HL-60 (cell line): ENCODE results near the gene NR2C1.

Source experiments
- DNase-seq, 2 experiments: peaks; one replicate each; pipeline ENCODE4 v3.0.0-alpha.2; 2010 to 2020; ENCODE audit warnings: low read depth in 1 of 2, low spot score in 1 of 2
- H3K27ac ChIP-seq: fragments of 250-450 bp; sonication (Bioruptor Pico); replicated peaks from 2 replicates; pipeline ENCODE4 v1.5.1; 2020; ENCODE audit warnings: mild to moderate bottlenecking, moderate library complexity
- H3K27me3 ChIP-seq: fragments of 250-450 bp; sonication (Bioruptor Pico); 2 replicates; pipeline ENCODE4 v1.5.1; 2021; ENCODE audit warnings: mild to moderate bottlenecking, moderate library complexity; ENCODE audit not compliant: insufficient read depth, poor library complexity, severe bottlenecking
- H3K4me3 ChIP-seq: replicated peaks from 2 replicates; pipeline ENCODE4 v1.5.1; 2011; ENCODE audit warnings: mild to moderate bottlenecking, control low read depth, low read length; ENCODE audit not compliant: insufficient read depth
- GABPA ChIP-seq: IDR thresholded peaks from 2 replicates; pipeline ENCODE4 v1.6.1; 2012; ENCODE audit warnings: low read depth
- POLR2AphosphoS5 ChIP-seq: IDR thresholded peaks from 2 replicates; pipeline ENCODE4 v1.6.1; 2012; ENCODE audit warnings: low read depth
- SPI1 ChIP-seq: IDR thresholded peaks from 2 replicates; pipeline ENCODE4 v1.6.1; 2012; ENCODE audit warnings: low read depth, mild to moderate bottlenecking, borderline replicate concordance
- TF ChIP-seq, protein P1 (sequence below): IDR thresholded peaks from one replicate; pipeline ENCODE4 v1.5.1; 2011; ENCODE audit warnings: low read length, control low read depth, inconsistent platforms; ENCODE audit not compliant: insufficient read depth
- TF ChIP-seq, protein P2 (sequence below): IDR thresholded peaks from 2 replicates; pipeline ENCODE4 v1.6.1; 2012; ENCODE audit warnings: low read depth; ENCODE audit not compliant: insufficient replicate concordance

NR2C1 gene

DNA sequence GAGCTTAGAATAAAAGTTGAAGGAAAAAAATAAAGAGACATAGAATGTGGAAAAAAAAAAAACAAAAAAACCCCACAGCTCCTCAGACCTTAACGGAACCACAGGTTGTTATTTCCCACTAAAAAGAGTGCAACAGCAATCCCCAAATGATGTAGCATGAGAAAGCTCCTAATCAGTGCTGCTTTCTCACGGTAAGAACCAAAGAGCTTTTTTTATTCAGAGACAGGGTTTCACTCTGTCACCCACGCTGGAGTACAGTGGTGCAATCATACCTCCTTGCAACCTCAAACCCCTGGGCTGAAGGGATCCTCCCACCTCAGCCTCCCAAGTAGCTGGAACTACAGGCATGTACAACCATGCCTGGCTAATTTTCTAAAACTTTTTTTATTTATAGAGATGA is 83.2 kb downstream of the NR2C1 start:
- DNase-seq = no peak
- no peaks in the 10 kb centered on the region for H3K27me3 ChIP-seq
- no peak overlapping the region for H3K4me3 ChIP-seq
- TF ChIP-seq, protein P1, sequence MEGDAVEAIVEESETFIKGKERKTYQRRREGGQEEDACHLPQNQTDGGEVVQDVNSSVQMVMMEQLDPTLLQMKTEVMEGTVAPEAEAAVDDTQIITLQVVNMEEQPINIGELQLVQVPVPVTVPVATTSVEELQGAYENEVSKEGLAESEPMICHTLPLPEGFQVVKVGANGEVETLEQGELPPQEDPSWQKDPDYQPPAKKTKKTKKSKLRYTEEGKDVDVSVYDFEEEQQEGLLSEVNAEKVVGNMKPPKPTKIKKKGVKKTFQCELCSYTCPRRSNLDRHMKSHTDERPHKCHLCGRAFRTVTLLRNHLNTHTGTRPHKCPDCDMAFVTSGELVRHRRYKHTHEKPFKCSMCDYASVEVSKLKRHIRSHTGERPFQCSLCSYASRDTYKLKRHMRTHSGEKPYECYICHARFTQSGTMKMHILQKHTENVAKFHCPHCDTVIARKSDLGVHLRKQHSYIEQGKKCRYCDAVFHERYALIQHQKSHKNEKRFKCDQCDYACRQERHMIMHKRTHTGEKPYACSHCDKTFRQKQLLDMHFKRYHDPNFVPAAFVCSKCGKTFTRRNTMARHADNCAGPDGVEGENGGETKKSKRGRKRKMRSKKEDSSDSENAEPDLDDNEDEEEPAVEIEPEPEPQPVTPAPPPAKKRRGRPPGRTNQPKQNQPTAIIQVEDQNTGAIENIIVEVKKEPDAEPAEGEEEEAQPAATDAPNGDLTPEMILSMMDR = no peak
- TF ChIP-seq, protein P2, sequence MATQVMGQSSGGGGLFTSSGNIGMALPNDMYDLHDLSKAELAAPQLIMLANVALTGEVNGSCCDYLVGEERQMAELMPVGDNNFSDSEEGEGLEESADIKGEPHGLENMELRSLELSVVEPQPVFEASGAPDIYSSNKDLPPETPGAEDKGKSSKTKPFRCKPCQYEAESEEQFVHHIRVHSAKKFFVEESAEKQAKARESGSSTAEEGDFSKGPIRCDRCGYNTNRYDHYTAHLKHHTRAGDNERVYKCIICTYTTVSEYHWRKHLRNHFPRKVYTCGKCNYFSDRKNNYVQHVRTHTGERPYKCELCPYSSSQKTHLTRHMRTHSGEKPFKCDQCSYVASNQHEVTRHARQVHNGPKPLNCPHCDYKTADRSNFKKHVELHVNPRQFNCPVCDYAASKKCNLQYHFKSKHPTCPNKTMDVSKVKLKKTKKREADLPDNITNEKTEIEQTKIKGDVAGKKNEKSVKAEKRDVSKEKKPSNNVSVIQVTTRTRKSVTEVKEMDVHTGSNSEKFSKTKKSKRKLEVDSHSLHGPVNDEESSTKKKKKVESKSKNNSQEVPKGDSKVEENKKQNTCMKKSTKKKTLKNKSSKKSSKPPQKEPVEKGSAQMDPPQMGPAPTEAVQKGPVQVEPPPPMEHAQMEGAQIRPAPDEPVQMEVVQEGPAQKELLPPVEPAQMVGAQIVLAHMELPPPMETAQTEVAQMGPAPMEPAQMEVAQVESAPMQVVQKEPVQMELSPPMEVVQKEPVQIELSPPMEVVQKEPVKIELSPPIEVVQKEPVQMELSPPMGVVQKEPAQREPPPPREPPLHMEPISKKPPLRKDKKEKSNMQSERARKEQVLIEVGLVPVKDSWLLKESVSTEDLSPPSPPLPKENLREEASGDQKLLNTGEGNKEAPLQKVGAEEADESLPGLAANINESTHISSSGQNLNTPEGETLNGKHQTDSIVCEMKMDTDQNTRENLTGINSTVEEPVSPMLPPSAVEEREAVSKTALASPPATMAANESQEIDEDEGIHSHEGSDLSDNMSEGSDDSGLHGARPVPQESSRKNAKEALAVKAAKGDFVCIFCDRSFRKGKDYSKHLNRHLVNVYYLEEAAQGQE = no peak
- TF ChIP-seq SPI1 = no peak
- TF ChIP-seq POLR2AphosphoS5 = no peak
- no peak for TF ChIP-seq GABPA
- no peak overlapping the region for H3K27ac ChIP-seq

DNA sequence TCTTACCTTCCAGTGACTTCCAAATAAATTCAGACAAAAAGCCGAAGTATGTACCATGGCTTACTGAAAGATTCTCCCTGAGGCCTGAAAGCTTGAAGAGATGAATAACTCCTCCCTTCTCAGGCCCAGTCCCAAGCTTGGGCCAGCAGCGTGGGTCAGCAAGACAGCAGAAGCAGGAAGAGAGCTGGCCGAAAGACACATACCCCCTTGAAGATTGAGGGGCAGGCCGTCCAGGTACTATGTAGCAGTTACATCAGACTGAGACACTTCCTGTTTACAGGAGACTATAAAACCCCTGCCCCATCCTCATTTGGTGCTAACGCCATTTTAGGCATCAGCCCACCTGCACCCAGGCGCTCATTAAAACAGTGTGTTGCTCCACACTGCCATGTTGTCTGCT is 84.9 kb downstream of the NR2C1 start:
- Histone ChIP-seq H3K27me3 (no peaks in the 10 kb centered on the region), H3K4me3 (no peak overlapping the region), H3K27ac (no peak overlapping the region)
- no peak for DNase-seq
- TF ChIP-seq, protein P2 = no peak
- TF ChIP-seq SPI1 (no peak), POLR2AphosphoS5 (no peak), GABPA (no peak)
- TF ChIP-seq, protein P1 = no peak

DNA sequence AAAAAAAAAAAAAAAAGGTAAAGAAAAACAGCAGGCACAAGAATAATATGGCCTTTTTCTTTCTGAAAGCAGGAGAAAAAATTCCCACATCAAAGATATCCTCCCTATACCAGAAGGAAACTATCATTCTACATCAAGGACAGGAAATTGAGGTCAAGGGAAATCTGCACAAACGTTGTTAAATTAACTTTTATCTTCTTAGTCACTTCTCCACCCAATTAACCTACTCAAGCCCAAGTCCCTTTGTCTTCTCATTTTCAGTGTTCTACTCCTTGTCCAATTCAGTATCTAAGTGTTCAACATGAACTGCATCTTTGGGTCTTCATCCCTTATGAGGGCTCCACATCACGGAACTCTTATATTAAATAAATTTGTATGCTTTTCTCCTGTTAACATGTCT is 85.6 kb downstream of the NR2C1 start:
- no peak overlapping the region for H3K4me3 ChIP-seq
- DNase-seq = no peak
- H3K27ac ChIP-seq = no peak overlapping the region
- no peaks in the 10 kb centered on the region for H3K27me3 ChIP-seq
- TF ChIP-seq, protein P2 = no peak
- TF ChIP-seq SPI1 (no peak), POLR2AphosphoS5 (no peak), GABPA (no peak)
- TF ChIP-seq, protein P1 = no peak
